Keratinocyte (primary cell): ENCODE measurements around the gene CNPY2. TPM values are rescaled to one million over a fixed set of nuclear protein-coding genes. Genes with fewer than 3 reads are reported as not detected.

ENCODE experiments used
- DNase-seq: peaks from one replicate; pipeline ENCODE4 v3.0.0-alpha.2; 2011; ENCODE audit warnings: low read depth, missing footprints, low spot score
- FAIRE-seq: peaks from 2 replicates; lab custom pipeline; 2011; peaks lifted over from hg19 to GRCh38; lab: Jason Lieb, UNC
- H2AFZ ChIP-seq: 2 replicates; pipeline ENCODE4 v1.6.0; 2012; ENCODE audit warnings: low read length, control low read depth, inconsistent platforms; ENCODE audit not compliant: control insufficient read depth
- H3K27ac ChIP-seq: 2 replicates; pipeline ENCODE4 v1.5.1; 2011; ENCODE audit warnings: low read length; ENCODE audit not compliant: control insufficient read depth, insufficient read depth
- H3K27me3 ChIP-seq: 3 replicates; pipeline ENCODE4 v1.6.0; 2011; ENCODE audit warnings: low read length; ENCODE audit not compliant: control insufficient read depth, insufficient read depth; ENCODE audit errors: extremely low read depth
- H3K36me3 ChIP-seq, 2 experiments: 2 replicates in 1 of 2; 3 replicates in 1 of 2; pipeline ENCODE4 v1.5.1; 2011; ENCODE audit warnings: low read length in 2 of 2, mild to moderate bottlenecking in 1 of 2; ENCODE audit not compliant: control insufficient read depth in 2 of 2, insufficient read depth in 2 of 2; ENCODE audit errors: extremely low read depth in 1 of 2
- H3K4me1 ChIP-seq: 3 replicates; pipeline ENCODE4 v1.5.1; 2011; ENCODE audit warnings: low read length; ENCODE audit not compliant: control insufficient read depth, insufficient read depth; ENCODE audit errors: extremely low read depth
- H3K4me2 ChIP-seq: 3 replicates; pipeline ENCODE4 v1.6.0; 2011; ENCODE audit warnings: low read depth, low read length; ENCODE audit not compliant: control insufficient read depth, insufficient read depth; ENCODE audit errors: extremely low read depth
- H3K4me3 ChIP-seq, 3 experiments: fragments of 200-600 bp in 1 of 3; sonication (generic) in 1 of 3; 2 replicates in 2 of 3; 3 replicates in 1 of 3; pipeline ENCODE4 v1.5.1; 2011 to 2016; ENCODE audit warnings: low read length in 3 of 3, mild to moderate bottlenecking in 3 of 3, control low read depth in 2 of 3, inconsistent platforms in 1 of 3, low read depth in 1 of 3, mixed read lengths in 1 of 3, mixed run types in 1 of 3, moderate library complexity in 1 of 3; ENCODE audit not compliant: control insufficient read depth in 2 of 3, insufficient read depth in 2 of 3; ENCODE audit errors: extremely low read depth in 1 of 3
- H3K79me2 ChIP-seq: 2 replicates; pipeline ENCODE4 v1.6.0; 2012; ENCODE audit warnings: low read length; ENCODE audit not compliant: control insufficient read depth, insufficient read depth
- H3K9ac ChIP-seq: 3 replicates; pipeline ENCODE4 v1.6.0; 2011; ENCODE audit warnings: low read length; ENCODE audit not compliant: control insufficient read depth, insufficient read depth; ENCODE audit errors: extremely low read depth
- H3K9me1 ChIP-seq: 3 replicates; pipeline ENCODE4 v1.6.0; 2011; ENCODE audit warnings: low read length; ENCODE audit not compliant: control insufficient read depth, insufficient read depth; ENCODE audit errors: extremely low read depth
- H3K9me3 ChIP-seq: 2 replicates; pipeline ENCODE4 v1.5.1; 2012; ENCODE audit warnings: low read depth, low read length; ENCODE audit not compliant: control insufficient read depth
- H4K20me1 ChIP-seq: 3 replicates; pipeline ENCODE4 v1.6.0; 2011; ENCODE audit warnings: low read length; ENCODE audit not compliant: control insufficient read depth, insufficient read depth; ENCODE audit errors: extremely low read depth
- CTCF ChIP-seq, 3 experiments: IDR thresholded peaks in 1 of 3; conservative IDR thresholded peaks in 1 of 3; optimal IDR thresholded peaks in 1 of 3; 2 replicates in 2 of 3; 3 replicates in 1 of 3; pipeline versions ENCODE3 to v1.5.1; 2011; ENCODE audit warnings: low read length in 3 of 3, mild to moderate bottlenecking in 3 of 3, moderate library complexity in 2 of 3, control low read depth in 1 of 3, inconsistent platforms in 1 of 3; ENCODE audit not compliant: insufficient read depth in 2 of 3; ENCODE audit errors: extremely low read depth in 1 of 3
- EZH2 ChIP-seq: IDR thresholded peaks from one replicate; pipeline ENCODE4 v1.6.1; 2012; ENCODE audit warnings: inconsistent platforms, mild to moderate bottlenecking, low read length, moderate library complexity
- dilution Hi-C: fragments of 300-500 bp; cut with MboI; formaldehyde crosslinking; loops from one replicate; pipeline ENCODE4 v1.7.0; 2020; ENCODE audit warnings: low sequenced_read_pairs; ENCODE audit not compliant: extremely low pct_ligation_motif_present
- polyA plus RNA-seq, 5 experiments: library from polyadenylated mRNA; depleted of rRNA in 3 of 5; stranded (reverse) in 3 of 5; stranded (forward) in 1 of 5; unstranded in 1 of 5; fragments of >200 nt; gene quantifications; 1 replicate in 1 of 5; 2 replicates in 3 of 5; 3 replicates in 1 of 5; pipeline versions ENCODE4 v1.2.1 to v1.2.3, GENCODE V29; 2011 to 2012; ENCODE audit warnings: missing spikeins in 2 of 5, low read depth in 1 of 5, low replicate concordance in 1 of 5

The CNPY2 gene
- polyA plus RNA-seq, 1 donor (not counting 4 experiments of a cell fraction or from before 2014, with no cell fraction given): 162 TPM

GRCh38 chr12:56297400-56297799 lies 18.4 kb downstream of the CNPY2 start:
- Histone ChIP-seq H3K4me2 (no peak overlapping the region), H3K9me1 (no peaks in the 10 kb centered on the region), H2AFZ (no peak overlapping the region), H3K4me1 (peaks cover 22% of the 10 kb centered on the region), H3K27me3 (no peaks in the 10 kb centered on the region), H3K36me3 (peaks cover 6 to 11% of the 10 kb centered on the region in 2 experiments), H3K79me2 (peaks cover 67% of the 10 kb centered on the region), H4K20me1 (no peaks in the 10 kb centered on the region), H3K9ac (no peak overlapping the region), H3K9me3 (no peaks in the 10 kb centered on the region), H3K27ac (no peak overlapping the region), H3K4me3 (no peak overlapping the region)
- dilution Hi-C loops: no loop called here
- DNase-seq (no peak), FAIRE-seq (no peak)
- TF ChIP-seq CTCF (optimal IDR thresholded peaks at IDR 0.05 in 1 of 3, IDR thresholded peaks at IDR 0.05 in 1 of 3, conservative IDR thresholded peaks at IDR 0.05 in 1 of 3; ENCODE audit: extremely low read depth in 1 of 3, insufficient read depth in 2 of 3, low read length in 3 of 3) (no peak), EZH2 (no peak)

- peaks cover 67% of the 10 kb centered on the region for H3K79me2 ChIP-seq
- no peak for DNase-seq
- peaks cover 6 to 9% of the 10 kb centered on the region in 2 experiments for H3K36me3 ChIP-seq
- no peak overlapping the region for H3K9ac ChIP-seq
- no peak for TF ChIP-seq EZH2
- TF ChIP-seq CTCF (optimal IDR thresholded peaks at IDR 0.05 in 1 of 3, IDR thresholded peaks at IDR 0.05 in 1 of 3, conservative IDR thresholded peaks at IDR 0.05 in 1 of 3; ENCODE audit: extremely low read depth in 1 of 3, insufficient read depth in 2 of 3, low read length in 3 of 3): no peak
- H3K9me1 ChIP-seq: no peaks in the 10 kb centered on the region
- no peak overlapping the region for H3K4me2 ChIP-seq
- peaks cover 4% of the 10 kb centered on the region for H4K20me1 ChIP-seq
- no peaks in the 10 kb centered on the region for H3K9me3 ChIP-seq
- H3K27ac ChIP-seq: no peak overlapping the region
- H3K4me3 ChIP-seq: no peak overlapping the region
- H3K4me1 ChIP-seq: peaks cover 32% of the 10 kb centered on the region
- H3K27me3 ChIP-seq: no peaks in the 10 kb centered on the region
- H2AFZ ChIP-seq: no peak overlapping the region
- dilution Hi-C loops: no loop called here
- no peak for FAIRE-seq
Observed at GRCh38 chr12:56296295-56296694, 19.5 kb downstream of the CNPY2 start.
